HepG2 (cell line): ENCODE measurements around the gene TMEM120A. TPM values are rescaled to one million over a fixed set of nuclear protein-coding genes. Genes with fewer than 3 reads are reported as not detected.

ENCODE experiments used
- AGO1 ChIP-seq: fragments of 200-400 bp; formaldehyde crosslinking; IDR thresholded peaks from 2 replicates; pipeline ENCODE4 v1.6.1; 2017; ENCODE audit warnings: mild to moderate bottlenecking, low read depth, low read length, moderate library complexity; ENCODE audit not compliant: poor library complexity, severe bottlenecking
- CEBPG ChIP-seq: IDR thresholded peaks from 2 replicates; pipeline ENCODE4 v1.6.1; 2016
- FOXJ3 ChIP-seq: sonication (generic); formaldehyde crosslinking; IDR thresholded peaks from 2 replicates; pipeline ENCODE4 v1.4.0; 2020; ENCODE audit warnings: missing genetic modification reagents, mild to moderate bottlenecking, borderline replicate concordance
- GMEB1 ChIP-seq: sonication (generic); formaldehyde crosslinking; IDR thresholded peaks from 2 replicates; pipeline ENCODE4 v1.5.1; 2020; ENCODE audit warnings: missing genetic modification reagents, mild to moderate bottlenecking, borderline replicate concordance
- HNF1B ChIP-seq: sonication (generic); formaldehyde crosslinking; IDR thresholded peaks from 2 replicates; pipeline ENCODE4 v1.5.1; 2020; ENCODE audit warnings: mild to moderate bottlenecking, moderate library complexity, missing genetic modification reagents
- MLLT10 ChIP-seq: sonication (generic); formaldehyde crosslinking; IDR thresholded peaks from 2 replicates; pipeline ENCODE4 v1.4.0; 2020; ENCODE audit warnings: missing genetic modification reagents
- MLXIP ChIP-seq: sonication (generic); formaldehyde crosslinking; IDR thresholded peaks from 2 replicates; pipeline ENCODE4 v1.9.0; 2021; ENCODE audit warnings: missing genetic modification reagents, borderline replicate concordance
- PLRG1 ChIP-seq: fragments of 450-650 bp; conservative IDR thresholded peaks from 2 replicates; pipeline ENCODE4 v1.6.1; 2016
- POGZ ChIP-seq: sonication (generic); formaldehyde crosslinking; IDR thresholded peaks from 2 replicates; pipeline ENCODE4 v1.4.0; 2020; ENCODE audit warnings: mild to moderate bottlenecking, missing genetic modification reagents
- RBM22 ChIP-seq: fragments of 200-400 bp; formaldehyde crosslinking; optimal IDR thresholded peaks from 2 replicates; pipeline ENCODE3; 2017; ENCODE audit warnings: mild to moderate bottlenecking, low read length, moderate library complexity
- THAP11 ChIP-seq: IDR thresholded peaks from 2 replicates; pipeline ENCODE4 v1.6.1; 2016; ENCODE audit warnings: missing biosample characterization, missing genetic modification reagents
- THAP9 ChIP-seq: sonication (generic); formaldehyde crosslinking; IDR thresholded peaks from 2 replicates; pipeline ENCODE4; 2020; ENCODE audit warnings: missing genetic modification reagents, mild to moderate bottlenecking, borderline replicate concordance
- TRIM24 ChIP-seq: sonication (generic); formaldehyde crosslinking; IDR thresholded peaks from 2 replicates; pipeline ENCODE4 v1.8.0; 2022; ENCODE audit warnings: mild to moderate bottlenecking, missing genetic modification reagents
- WIZ ChIP-seq: sonication (generic); formaldehyde crosslinking; IDR thresholded peaks from 2 replicates; pipeline ENCODE4 v1.5.1; 2020; ENCODE audit warnings: mild to moderate bottlenecking, missing genetic modification reagents
- ZBTB14 ChIP-seq: sonication (generic); formaldehyde crosslinking; IDR thresholded peaks from 2 replicates; pipeline ENCODE4 v1.4.0; 2020; ENCODE audit warnings: missing genetic modification reagents
- ZNF260 ChIP-seq: sonication (generic); formaldehyde crosslinking; IDR thresholded peaks from 2 replicates; pipeline ENCODE4 v1.4.0; 2020; ENCODE audit warnings: missing genetic modification reagents, low read depth, mild to moderate bottlenecking, borderline replicate concordance
- ZNF550 ChIP-seq: sonication (generic); formaldehyde crosslinking; IDR thresholded peaks from 2 replicates; pipeline ENCODE4 v1.4.0; 2020; ENCODE audit warnings: mild to moderate bottlenecking, missing genetic modification reagents, borderline replicate concordance
- ZNF672 ChIP-seq: sonication (generic); formaldehyde crosslinking; IDR thresholded peaks from 2 replicates; pipeline ENCODE4 v1.8.1; 2022; ENCODE audit warnings: missing genetic modification reagents
- ZNF788 ChIP-seq: sonication (generic); formaldehyde crosslinking; IDR thresholded peaks from 2 replicates; pipeline ENCODE4 v1.5.0; 2020; ENCODE audit warnings: mild to moderate bottlenecking, missing genetic modification reagents, borderline replicate concordance
- polyA plus RNA-seq, 8 experiments: library from polyadenylated mRNA; depleted of rRNA in 3 of 8; stranded (reverse) in 7 of 8; unstranded in 1 of 8; fragments of >200 nt; fragmentation: Illumina TruSeq in 4 of 8; extraction: Trizol in 4 of 8; gene quantifications; 2 replicates each; pipeline versions ENCODE4 v1.2.1 to v1.2.3, GENCODE V29; 2011 to 2016; ENCODE audit warnings: low read depth in 4 of 8, missing spikeins in 1 of 8, mixed read lengths in 1 of 8; ENCODE audit not compliant: insufficient read depth in 1 of 8
- total RNA-seq, 5 experiments: library from RNA; depleted of rRNA; stranded (reverse); fragments of >200 nt; fragmentation: Illumina TruSeq; extraction: Trizol; gene quantifications; 2 replicates each; pipeline ENCODE4 v1.2.3, GENCODE V29; 2016; ENCODE audit warnings: low read depth in 1 of 5

Gene TMEM120A
- total and polyA plus RNA-seq, 2 of the 13 experiments (the other 11 are each of a cell fraction or from before 2014, with no cell fraction given), result 40.3 to 102 TPM

- TF ChIP-seq GMEB1 (CRISPR knock-in tag) (no peak), ZNF260 (CRISPR knock-in tag) (no peak), POGZ (CRISPR knock-in tag) (peak; percentile 45; the same call in 1 of the 2 replicates), AGO1 (no peak), CEBPG (0 out of 2 replicates have a peak, but pooled peaks have one; percentile 23), FOXJ3 (CRISPR knock-in tag) (0 out of 2 replicates have a peak, but pooled peaks have one; percentile 29), ZNF550 (CRISPR knock-in tag) (no peak), MLLT10 (CRISPR knock-in tag) (no peak), THAP11 (CRISPR knock-in tag) (no peak), WIZ (CRISPR knock-in tag) (no peak), ZNF672 (no peak), PLRG1 (no peak), MLXIP (CRISPR knock-in tag) (no peak), THAP9 (no peak), RBM22 (peak; percentile 57), TRIM24 (CRISPR knock-in tag) (no peak), ZNF788 (CRISPR knock-in tag) (no peak), HNF1B (CRISPR knock-in tag) (no peak), ZBTB14 (CRISPR knock-in tag) (no peak)
These were observed 35.4 kb downstream of the TMEM120A start (continued) for GRCh38 chr7:75958802-75959543.
